HFF-Myc (cell line): ENCODE data around the gene WAS.
A peak's percentile ranks its signal among the peaks of the same experiment; 100 is the strongest.
"Not testable (repeated sequence)": the region's sequence is repeated elsewhere in the genome, so short reads cannot be mapped to it uniquely, and the experiment has no call there.

Experiments used
- DNase-seq: peaks from one replicate; pipeline ENCODE4 v3.0.0-alpha.2; 2011; ENCODE audit warnings: low read depth; ENCODE audit errors: extremely low read depth
- H3K4me3 ChIP-seq: replicated peaks from 2 replicates; pipeline ENCODE4 v1.5.1; 2011; ENCODE audit warnings: low read depth, mild to moderate bottlenecking, control low read depth, low read length
- TF ChIP-seq, protein P1 (sequence below): IDR thresholded peaks from 2 replicates; pipeline ENCODE4 v1.5.1; 2012; ENCODE audit warnings: mild to moderate bottlenecking, low read depth, low read length, control low read depth; ENCODE audit errors: missing control alignments

WAS gene

DNA sequence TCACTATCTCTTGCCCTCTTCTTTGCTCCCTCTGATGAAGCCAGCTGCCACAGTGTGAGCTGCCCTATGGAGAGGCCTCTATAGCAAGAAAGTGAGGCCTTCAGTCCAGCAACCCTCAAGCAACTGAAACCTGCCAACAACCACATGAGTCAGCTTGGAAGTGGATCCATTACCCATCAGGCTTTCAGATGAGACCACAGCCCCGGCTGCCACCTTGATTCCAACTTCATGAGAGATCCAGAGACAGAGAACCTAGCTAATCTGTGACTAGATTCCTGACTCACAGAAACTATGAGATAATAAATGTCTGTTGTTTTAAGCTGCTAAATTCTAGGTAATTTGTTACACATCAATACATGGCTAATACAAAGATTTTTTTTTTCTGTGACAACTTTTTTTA, 20.4 kb upstream of the WAS start:
- H3K4me3 ChIP-seq, result no peak overlapping the region
- DNase-seq, result no peak
- TF ChIP-seq, protein P1, sequence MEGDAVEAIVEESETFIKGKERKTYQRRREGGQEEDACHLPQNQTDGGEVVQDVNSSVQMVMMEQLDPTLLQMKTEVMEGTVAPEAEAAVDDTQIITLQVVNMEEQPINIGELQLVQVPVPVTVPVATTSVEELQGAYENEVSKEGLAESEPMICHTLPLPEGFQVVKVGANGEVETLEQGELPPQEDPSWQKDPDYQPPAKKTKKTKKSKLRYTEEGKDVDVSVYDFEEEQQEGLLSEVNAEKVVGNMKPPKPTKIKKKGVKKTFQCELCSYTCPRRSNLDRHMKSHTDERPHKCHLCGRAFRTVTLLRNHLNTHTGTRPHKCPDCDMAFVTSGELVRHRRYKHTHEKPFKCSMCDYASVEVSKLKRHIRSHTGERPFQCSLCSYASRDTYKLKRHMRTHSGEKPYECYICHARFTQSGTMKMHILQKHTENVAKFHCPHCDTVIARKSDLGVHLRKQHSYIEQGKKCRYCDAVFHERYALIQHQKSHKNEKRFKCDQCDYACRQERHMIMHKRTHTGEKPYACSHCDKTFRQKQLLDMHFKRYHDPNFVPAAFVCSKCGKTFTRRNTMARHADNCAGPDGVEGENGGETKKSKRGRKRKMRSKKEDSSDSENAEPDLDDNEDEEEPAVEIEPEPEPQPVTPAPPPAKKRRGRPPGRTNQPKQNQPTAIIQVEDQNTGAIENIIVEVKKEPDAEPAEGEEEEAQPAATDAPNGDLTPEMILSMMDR, result no peak

DNA sequence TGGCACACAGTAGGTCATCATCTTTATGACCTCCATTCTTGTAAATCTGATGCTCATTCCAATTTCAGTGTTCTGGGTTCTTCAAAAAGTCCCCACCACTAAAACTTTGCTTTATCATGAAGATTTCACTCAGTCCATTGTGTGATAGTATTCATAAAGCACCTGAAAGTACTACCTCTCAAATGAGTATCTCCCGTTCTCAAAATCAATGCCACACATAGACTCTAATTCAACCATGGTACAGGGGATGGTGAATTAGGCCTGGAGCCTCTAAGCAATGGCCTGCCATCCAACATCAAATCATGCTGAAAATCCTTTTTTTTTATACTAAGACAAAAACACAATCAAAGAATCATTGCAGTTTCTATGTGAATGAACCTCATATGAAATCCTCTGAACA, 19.4 kb upstream of the WAS start:
- DNase-seq, result no peak
- no peak overlapping the region for H3K4me3 ChIP-seq
- TF ChIP-seq, protein P1, result no peak

DNA sequence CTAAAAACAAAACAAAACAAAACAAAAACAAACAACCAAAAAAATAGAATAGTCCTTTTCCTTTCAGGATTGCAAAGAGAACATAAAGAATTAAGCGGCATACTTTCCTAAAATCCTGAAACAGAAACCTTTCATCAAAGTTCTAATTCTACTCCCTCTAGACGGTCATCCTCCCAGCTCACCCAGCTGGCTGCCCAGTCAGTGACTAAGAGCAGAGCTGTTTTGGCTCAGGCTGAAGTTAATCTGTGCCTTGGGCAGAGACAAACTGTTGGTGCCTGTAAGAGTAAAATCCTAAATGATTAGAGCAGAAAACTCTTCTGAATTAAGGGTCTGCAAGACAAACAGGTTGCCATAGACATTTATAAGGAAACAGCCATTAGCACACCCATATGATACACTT, 17.6 kb upstream of the WAS start:
- no peak for DNase-seq
- TF ChIP-seq, protein P1, result no peak
- no peak overlapping the region for H3K4me3 ChIP-seq

DNA sequence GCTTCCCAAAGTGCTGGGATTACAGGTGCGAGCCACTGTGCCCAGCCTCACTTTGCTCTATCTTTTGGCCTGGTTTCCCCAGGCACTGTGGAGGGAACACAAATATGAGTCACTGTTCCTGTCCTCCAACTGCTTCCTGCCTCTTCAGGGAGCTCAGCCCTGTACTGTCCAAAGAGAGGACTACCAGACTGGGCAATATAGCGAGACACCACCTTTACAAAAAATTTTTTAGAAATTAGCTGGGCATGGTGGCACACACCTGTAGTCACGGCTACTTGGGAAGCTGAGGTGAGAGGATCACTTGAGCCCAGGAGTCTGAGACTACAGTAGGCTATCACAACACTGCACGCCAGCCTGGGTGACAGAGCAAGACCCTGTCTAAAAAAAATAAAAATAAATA, 16.9 kb upstream of the WAS start:
- TF ChIP-seq, protein P1, result no peak
- DNase-seq, result no peak
- no peak overlapping the region for H3K4me3 ChIP-seq

DNA sequence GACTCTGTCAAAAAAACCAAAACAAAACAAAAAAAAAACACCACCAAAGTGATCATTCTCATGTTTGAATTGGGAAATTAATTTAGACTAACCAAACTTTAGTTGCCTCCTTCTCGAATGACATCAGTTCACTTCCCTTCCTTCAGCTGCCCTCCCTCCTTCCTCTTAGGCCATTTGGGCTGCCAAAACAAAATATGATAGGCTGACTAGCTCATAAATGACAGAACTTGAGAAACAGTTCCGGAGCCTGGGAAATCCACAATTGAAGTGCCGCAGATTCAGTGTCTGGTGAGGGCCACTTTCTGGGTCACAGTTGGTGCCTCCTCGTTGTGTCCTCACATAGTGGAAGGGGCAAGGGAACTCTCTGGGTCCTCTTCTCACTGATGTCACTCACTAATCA, 16.1 kb upstream of the WAS start:
- TF ChIP-seq, protein P1, result no peak
- DNase-seq, result no peak
- no peak overlapping the region for H3K4me3 ChIP-seq

DNA sequence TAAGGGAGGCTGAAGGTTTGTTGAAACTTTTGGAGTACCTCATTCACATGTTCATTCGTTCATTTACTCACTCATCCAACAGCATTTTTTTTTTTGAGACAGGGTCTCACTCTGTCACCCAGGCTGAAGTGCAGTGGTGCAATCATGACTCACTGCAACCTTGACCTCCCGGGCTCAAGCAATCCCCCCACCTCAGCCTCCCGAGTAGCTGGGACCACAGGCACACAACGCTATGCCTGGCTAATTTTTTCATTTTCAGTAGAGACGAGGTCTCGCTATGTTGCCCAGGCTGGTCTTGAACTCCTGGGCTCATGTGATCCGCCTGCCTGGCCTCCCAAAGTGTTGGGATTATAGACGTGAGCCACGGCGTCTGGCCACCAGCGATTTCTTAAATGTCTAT, 15.4 kb upstream of the WAS start:
- not testable (repeated sequence) for DNase-seq

DNA sequence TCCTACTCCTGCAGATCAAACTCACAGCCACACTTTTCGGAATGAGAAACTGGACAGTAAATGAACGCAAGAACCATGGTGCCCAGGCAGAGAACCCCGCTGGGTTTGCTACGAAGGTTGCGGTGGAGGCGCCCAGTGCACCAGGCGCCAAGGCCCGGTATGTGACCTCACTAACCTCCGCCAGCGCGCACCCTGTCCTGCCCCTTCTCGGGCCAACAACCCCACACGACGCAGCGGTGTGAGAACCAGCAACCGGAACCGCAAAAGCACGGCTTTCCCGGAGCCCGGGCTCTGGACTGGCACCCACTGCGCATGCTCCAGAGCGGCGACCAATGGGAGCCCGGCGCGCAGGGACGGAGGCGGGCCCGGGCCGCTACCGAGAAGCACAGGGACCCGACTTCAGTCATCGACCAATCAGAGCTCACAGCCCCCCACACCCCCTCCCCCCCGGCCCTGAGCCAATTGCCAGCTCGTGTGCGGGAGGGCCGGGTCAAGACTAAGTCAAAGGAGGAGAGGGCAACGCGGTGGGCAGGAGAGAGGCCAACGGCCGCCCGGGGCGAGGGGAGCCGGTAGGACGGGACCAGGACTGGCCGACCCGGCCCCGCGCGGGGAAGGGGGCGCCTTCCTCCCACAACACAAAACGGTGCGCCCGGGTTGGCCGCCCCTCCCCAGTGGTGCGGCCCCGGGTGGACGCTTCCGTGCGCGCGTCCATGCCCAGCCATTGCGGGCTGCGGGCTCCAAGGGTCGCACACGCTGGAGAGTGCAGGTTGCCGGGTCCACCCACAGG, 7.3 kb upstream of the WAS start:
- TF ChIP-seq, protein P1, result no peak
- peak; percentile 42 for DNase-seq
- H3K4me3 ChIP-seq, result peak overlapping the region; percentile 69

More for the DNA sequence above, 15.4 kb upstream of the WAS start:
- not testable (repeated sequence) for H3K4me3 ChIP-seq
